Nephron (organoid): ENCODE results near the gene SLC25A4.

ENCODE experiments used
- H3K27ac Mint-ChIP-seq, 3 experiments: 2 replicates each; pipeline ENCODE4 v1.8.0; 2020; ENCODE audit warnings: mixed read lengths in 3 of 3, mild to moderate bottlenecking in 2 of 3, moderate library complexity in 1 of 3
- H3K27me3 Mint-ChIP-seq: 2 replicates; pipeline ENCODE4 v1.8.0; 2021; ENCODE audit warnings: low read depth, mild to moderate bottlenecking, moderate library complexity, mixed read lengths
- H3K36me3 Mint-ChIP-seq: 2 replicates; pipeline ENCODE4 v1.8.0; 2020; ENCODE audit warnings: low read depth, mixed read lengths
- H3K4me1 Mint-ChIP-seq: 2 replicates; pipeline ENCODE4 v1.8.0; 2020; ENCODE audit warnings: mixed read lengths
- H3K4me3 Mint-ChIP-seq, 3 experiments: 2 replicates each; pipeline ENCODE4 v1.8.0; 2020; ENCODE audit warnings: mild to moderate bottlenecking in 3 of 3, mixed read lengths in 3 of 3, moderate library complexity in 2 of 3
- H3K9me3 Mint-ChIP-seq: 2 replicates; pipeline ENCODE4 v1.8.0; 2020; ENCODE audit warnings: mixed read lengths
- CTCF ChIP-seq, 3 experiments: fragments of 200-600 bp; sonication (generic); IDR thresholded peaks; one replicate each; pipeline ENCODE4 v1.5.0; 2021; ENCODE audit warnings: antibody characterized with exemption in 3 of 3; ENCODE audit not compliant: unreplicated experiment in 3 of 3

Gene SLC25A4

GRCh38 chr4:185122681-185123345, 20.3 kb upstream of the SLC25A4 start:
- peaks cover 3% of the 10 kb centered on the region for H3K9me3 Mint-ChIP-seq
- H3K27ac Mint-ChIP-seq, result no peak overlapping the region
- H3K27me3 Mint-ChIP-seq, result peaks cover 21% of the 10 kb centered on the region
- H3K36me3 Mint-ChIP-seq, result no peaks in the 10 kb centered on the region
- peaks cover 15% of the 10 kb centered on the region for H3K4me1 Mint-ChIP-seq
- no peak overlapping the region for H3K4me3 Mint-ChIP-seq
- TF ChIP-seq CTCF (IDR thresholded peaks at IDR 0.05; ENCODE audit: unreplicated experiment in 3 of 3), result no peak

- H3K9me3 Mint-ChIP-seq, result peaks cover 3% of the 10 kb centered on the region
- H3K27ac Mint-ChIP-seq, result no peak overlapping the region
- peaks cover 13% of the 10 kb centered on the region for H3K4me1 Mint-ChIP-seq
- H3K4me3 Mint-ChIP-seq, result no peak overlapping the region
- H3K27me3 Mint-ChIP-seq, result peaks cover 26% of the 10 kb centered on the region
- no peak for TF ChIP-seq CTCF (IDR thresholded peaks at IDR 0.05; ENCODE audit: unreplicated experiment in 3 of 3)
- no peaks in the 10 kb centered on the region for H3K36me3 Mint-ChIP-seq
These were observed 19.1 kb upstream of the SLC25A4 start for GRCh38 chr4:185124006-185124405.

GRCh38 chr4:185127021-185127925, 15.8 kb upstream of the SLC25A4 start:
- Mint-ChIP-seq H3K4me1 (peaks cover 5% of the 10 kb centered on the region), H3K36me3 (no peaks in the 10 kb centered on the region), H3K27ac (no peak overlapping the region), H3K4me3 (peak overlapping the region; percentile 85 to 86 (median 86)), H3K9me3 (peaks cover 3% of the 10 kb centered on the region), H3K27me3 (peaks cover 34% of the 10 kb centered on the region)
- TF ChIP-seq CTCF (IDR thresholded peaks at IDR 0.05; ENCODE audit: unreplicated experiment in 3 of 3), result no peak

GRCh38 chr4:185128272-185129119, 14.6 kb upstream of the SLC25A4 start:
- peak overlapping the region in 2 of 3 experiments; percentile 1 to 21 for H3K27ac Mint-ChIP-seq

More at GRCh38 chr4:185128272-185129119, 14.6 kb upstream of the SLC25A4 start:
- Mint-ChIP-seq H3K4me3 (peak overlapping the region; percentile 85 to 87 (median 86)), H3K9me3 (peaks cover 3% of the 10 kb centered on the region), H3K36me3 (no peaks in the 10 kb centered on the region), H3K4me1 (peaks cover 5% of the 10 kb centered on the region), H3K27me3 (peaks cover 30% of the 10 kb centered on the region)
- TF ChIP-seq CTCF (IDR thresholded peaks at IDR 0.05; ENCODE audit: unreplicated experiment in 3 of 3), result peak in 2 of 3 experiments; percentile 23 to 26
